Measurements from ENCODE around the gene TRIM9. TPM values are rescaled to one million over a fixed set of nuclear protein-coding genes. Genes with fewer than 3 reads are reported as not detected.

TRIM9 gene
- total and polyA plus RNA-seq, 9 donors: 0.36 to 8.7 (median 1.7) TPM

- no peak for DNase-seq
- no peak overlapping the region for H3K27ac ChIP-seq
- 81 to 98% (median 96%) methylated on average over 2 of the region's 2 CpGs for WGBS, 3 donors
- no peak overlapping the region for H3K4me3 ChIP-seq
- peaks cover 7% of the 10 kb centered on the region for H3K4me1 ChIP-seq (ENCODE audit: insufficient read depth)
- intact Hi-C loops (cut with DNase I): loop anchor here in 1 of 4 donors (5.0 kb wide), 1 partner anchor 110 kb away; no protein-coding TSS in a partner anchor
- no peaks in the 10 kb centered on the region for H3K36me3 ChIP-seq
- H3K27me3 ChIP-seq: no peaks in the 10 kb centered on the region
- TF ChIP-seq POLR2A (IDR thresholded peaks at IDR 0.05): no peak
- TF ChIP-seq, protein P1, sequence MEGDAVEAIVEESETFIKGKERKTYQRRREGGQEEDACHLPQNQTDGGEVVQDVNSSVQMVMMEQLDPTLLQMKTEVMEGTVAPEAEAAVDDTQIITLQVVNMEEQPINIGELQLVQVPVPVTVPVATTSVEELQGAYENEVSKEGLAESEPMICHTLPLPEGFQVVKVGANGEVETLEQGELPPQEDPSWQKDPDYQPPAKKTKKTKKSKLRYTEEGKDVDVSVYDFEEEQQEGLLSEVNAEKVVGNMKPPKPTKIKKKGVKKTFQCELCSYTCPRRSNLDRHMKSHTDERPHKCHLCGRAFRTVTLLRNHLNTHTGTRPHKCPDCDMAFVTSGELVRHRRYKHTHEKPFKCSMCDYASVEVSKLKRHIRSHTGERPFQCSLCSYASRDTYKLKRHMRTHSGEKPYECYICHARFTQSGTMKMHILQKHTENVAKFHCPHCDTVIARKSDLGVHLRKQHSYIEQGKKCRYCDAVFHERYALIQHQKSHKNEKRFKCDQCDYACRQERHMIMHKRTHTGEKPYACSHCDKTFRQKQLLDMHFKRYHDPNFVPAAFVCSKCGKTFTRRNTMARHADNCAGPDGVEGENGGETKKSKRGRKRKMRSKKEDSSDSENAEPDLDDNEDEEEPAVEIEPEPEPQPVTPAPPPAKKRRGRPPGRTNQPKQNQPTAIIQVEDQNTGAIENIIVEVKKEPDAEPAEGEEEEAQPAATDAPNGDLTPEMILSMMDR (IDR thresholded peaks at IDR 0.05): no peak
- no peak for TF ChIP-seq EP300 (IDR thresholded peaks at IDR 0.05)
- no peaks in the 10 kb centered on the region for H3K9me3 ChIP-seq
Measured at GRCh38 chr14:51096870-51097269, 2.0 kb upstream of the TRIM9 start.

DNA sequence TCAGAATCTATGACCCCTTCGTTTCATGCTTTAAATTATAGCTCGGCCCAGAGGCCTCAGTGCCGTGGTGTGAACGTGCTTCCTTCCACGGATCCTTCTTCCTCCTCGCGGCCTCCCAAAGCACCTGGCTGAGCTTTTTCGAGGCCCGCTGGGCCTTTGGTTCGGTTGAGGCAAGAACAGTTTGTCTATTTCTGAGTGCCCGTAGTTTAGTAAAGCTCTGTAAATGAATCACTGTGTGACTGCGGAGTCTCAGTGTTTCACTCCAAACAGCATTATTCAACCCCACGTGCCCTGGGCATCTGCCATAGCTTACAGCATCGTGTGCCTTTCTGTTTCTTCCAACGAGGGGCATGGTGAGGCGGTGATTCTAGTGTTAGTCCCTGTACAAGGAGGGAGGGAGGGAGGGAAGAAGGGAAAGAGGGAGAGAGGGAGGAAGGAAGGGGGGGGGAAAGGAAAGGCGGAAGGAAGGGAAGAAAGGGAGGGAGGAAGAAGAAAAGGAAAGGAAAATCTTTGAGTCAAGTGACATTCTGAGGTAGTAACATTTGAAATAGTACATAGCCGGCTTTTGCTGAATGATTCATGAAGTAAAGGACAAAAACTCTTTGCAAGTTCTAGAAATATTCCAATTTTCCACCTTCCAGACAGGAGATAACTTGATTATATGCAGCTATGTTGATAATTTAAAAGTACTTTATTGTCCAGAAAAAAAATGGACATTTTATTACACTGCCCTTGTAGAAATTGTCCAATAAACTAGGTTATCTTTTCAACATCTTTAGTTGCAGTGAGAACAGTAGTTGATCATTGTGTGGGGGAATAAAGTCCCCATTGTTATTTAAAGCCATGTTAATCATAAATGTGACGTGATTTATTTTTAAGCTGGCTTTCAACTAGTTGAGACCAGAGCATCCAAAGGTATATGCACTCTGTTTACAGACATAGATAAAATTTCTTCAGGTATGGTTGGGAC, 1.2 kb upstream of the TRIM9 start:
- Histone ChIP-seq H3K4me3 (peak overlapping the region; percentile 71), H3K27me3 (no peaks in the 10 kb centered on the region), H3K36me3 (no peaks in the 10 kb centered on the region), H3K9me3 (no peaks in the 10 kb centered on the region), H3K27ac (peak overlapping the region in 1 of 2 donors; percentile 55), H3K4me1 (ENCODE audit: insufficient read depth) (peaks cover 7% of the 10 kb centered on the region)
- intact Hi-C loops (cut with DNase I): loop anchor here in 1 of 4 donors (5.0 kb wide), 1 partner anchor 111 kb away; no protein-coding TSS in a partner anchor
- 22 to 24% (median 23%) methylated on average over 19 of the region's 19 CpGs for WGBS, 3 donors
- DNase-seq: peak; percentile 23 to 54 (median 34)
- TF ChIP-seq POLR2A (IDR thresholded peaks at IDR 0.05): no peak
- TF ChIP-seq EP300 (IDR thresholded peaks at IDR 0.05): no peak

DNA sequence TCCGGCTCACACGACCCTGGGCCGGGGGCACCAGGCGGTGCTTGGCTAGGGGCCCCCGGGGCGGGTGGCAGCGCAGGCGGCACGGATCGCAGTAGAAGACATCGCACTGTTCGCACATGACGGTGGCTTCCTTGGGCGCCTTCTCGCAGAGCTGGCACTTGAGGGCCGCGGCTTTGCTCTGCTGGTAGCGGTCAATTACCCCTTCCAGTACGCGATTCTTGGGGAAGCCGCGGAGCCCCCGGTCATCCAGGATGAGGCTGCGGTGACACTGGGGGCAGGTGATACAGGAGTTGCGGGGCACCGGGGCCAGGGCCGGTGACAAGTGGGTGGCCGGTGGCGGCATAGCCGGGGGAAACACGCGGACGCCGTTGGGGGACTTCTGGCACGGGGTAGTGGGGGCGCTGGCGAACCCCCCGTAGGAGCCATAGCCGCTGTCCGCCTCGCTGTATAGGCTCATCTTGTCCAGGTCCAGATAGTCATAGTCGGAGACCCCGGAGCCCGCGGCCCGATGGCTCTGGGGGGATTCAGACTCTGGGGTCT, 553 bp downstream of the TRIM9 start:
- Histone ChIP-seq H3K36me3 (no peaks in the 10 kb centered on the region), H3K4me3 (peak overlapping the region; percentile 71), H3K27ac (no peak overlapping the region), H3K27me3 (no peaks in the 10 kb centered on the region), H3K9me3 (no peaks in the 10 kb centered on the region), H3K4me1 (ENCODE audit: insufficient read depth) (peaks cover 7% of the 10 kb centered on the region)
- intact Hi-C loops (cut with DNase I): no loop called here
- WGBS, 3 donors: 1 to 2% (median 1%) methylated on average over 40 to 46 of the region's 46 CpGs
- TF ChIP-seq EP300 (IDR thresholded peaks at IDR 0.05) (no peak), POLR2A (IDR thresholded peaks at IDR 0.05) (no peak)
- TF ChIP-seq, protein P1 (IDR thresholded peaks at IDR 0.05): no peak
- peak in 4 of 5 donors; percentile 15 to 34 (median 20) for DNase-seq

DNA sequence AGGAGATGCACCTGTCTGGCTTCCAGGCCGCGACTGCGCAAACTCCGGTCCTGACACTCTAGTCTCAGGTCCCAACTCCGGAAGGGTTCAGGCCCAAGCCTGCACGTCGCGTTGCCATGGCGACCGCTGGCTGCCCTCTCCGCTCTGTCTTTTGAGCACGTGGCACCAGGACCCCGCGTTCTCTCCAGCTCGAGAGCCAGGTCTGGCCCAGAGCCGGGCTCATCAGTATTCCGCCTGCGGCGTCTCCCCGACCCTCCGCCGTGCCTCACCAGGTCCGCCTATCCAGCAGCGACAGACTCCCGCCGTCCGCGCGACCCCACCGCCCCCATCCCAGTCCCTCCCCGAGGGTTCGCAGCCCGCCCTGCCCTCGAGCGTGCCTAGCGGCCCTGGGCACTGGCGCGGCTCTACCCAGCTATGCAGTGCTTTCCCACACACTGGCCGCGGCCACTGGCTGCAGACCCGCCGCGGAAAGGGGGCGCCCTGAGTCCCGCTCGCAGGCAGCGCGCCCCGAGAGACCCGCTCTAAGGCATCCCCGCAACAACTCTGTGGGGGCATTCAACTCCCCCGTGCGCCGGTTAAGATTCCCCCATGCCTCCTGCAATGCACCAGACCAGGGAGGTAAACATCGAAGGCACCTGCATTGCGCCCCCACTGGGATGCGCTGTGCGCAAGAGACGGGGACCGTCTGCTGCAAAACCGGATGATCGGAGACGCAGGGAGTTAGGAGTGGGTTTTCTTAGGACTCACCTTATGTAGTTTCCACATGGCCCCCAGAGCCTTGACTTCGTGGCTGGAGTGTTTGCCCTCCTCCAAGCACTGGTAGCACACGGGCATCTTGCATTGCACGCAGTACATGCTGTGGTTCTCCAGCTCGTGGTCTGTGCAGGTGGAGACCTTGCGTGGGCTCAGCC, 1.3 kb downstream of the TRIM9 start:
- H3K4me1 ChIP-seq (ENCODE audit: insufficient read depth): peaks cover 7% of the 10 kb centered on the region
- no peaks in the 10 kb centered on the region for H3K36me3 ChIP-seq
- no peak for TF ChIP-seq EP300 (IDR thresholded peaks at IDR 0.05)
- TF ChIP-seq, protein P1 (IDR thresholded peaks at IDR 0.05): peak in 1 of 3 donors; percentile 39
- no peaks in the 10 kb centered on the region for H3K9me3 ChIP-seq
- peak overlapping the region; percentile 71 for H3K4me3 ChIP-seq
- H3K27me3 ChIP-seq: no peaks in the 10 kb centered on the region
- intact Hi-C loops (cut with DNase I): no loop called here
- peak; percentile 20 to 72 (median 25) for DNase-seq
- H3K27ac ChIP-seq: no peak overlapping the region
- 9 to 11% (median 10%) methylated on average over 57 to 68 of the region's 68 CpGs for WGBS, 3 donors

Data from ovary (tissue), 9 donors.